Keratinocyte (primary cell): ENCODE results near the gene HRH3. TPM values are rescaled to one million over a fixed set of nuclear protein-coding genes. Genes with fewer than 3 reads are reported as not detected.
A peak's percentile ranks its signal among the peaks of the same experiment; 100 is the strongest.

Experiments used
- DNase-seq: peaks from one replicate; pipeline ENCODE4 v3.0.0-alpha.2; 2011; ENCODE audit warnings: low read depth, missing footprints, low spot score
- FAIRE-seq: peaks from 2 replicates; lab custom pipeline; 2011; peaks lifted over from hg19 to GRCh38; lab: Jason Lieb, UNC
- H2AFZ ChIP-seq: 2 replicates; pipeline ENCODE4 v1.6.0; 2012; ENCODE audit warnings: low read length, control low read depth, inconsistent platforms; ENCODE audit not compliant: control insufficient read depth
- H3K27ac ChIP-seq: 2 replicates; pipeline ENCODE4 v1.5.1; 2011; ENCODE audit warnings: low read length; ENCODE audit not compliant: control insufficient read depth, insufficient read depth
- H3K27me3 ChIP-seq: 3 replicates; pipeline ENCODE4 v1.6.0; 2011; ENCODE audit warnings: low read length; ENCODE audit not compliant: control insufficient read depth, insufficient read depth; ENCODE audit errors: extremely low read depth
- H3K36me3 ChIP-seq, 2 experiments: 2 replicates in 1 of 2; 3 replicates in 1 of 2; pipeline ENCODE4 v1.5.1; 2011; ENCODE audit warnings: low read length in 2 of 2, mild to moderate bottlenecking in 1 of 2; ENCODE audit not compliant: control insufficient read depth in 2 of 2, insufficient read depth in 2 of 2; ENCODE audit errors: extremely low read depth in 1 of 2
- H3K4me1 ChIP-seq: 3 replicates; pipeline ENCODE4 v1.5.1; 2011; ENCODE audit warnings: low read length; ENCODE audit not compliant: control insufficient read depth, insufficient read depth; ENCODE audit errors: extremely low read depth
- H3K4me2 ChIP-seq: 3 replicates; pipeline ENCODE4 v1.6.0; 2011; ENCODE audit warnings: low read depth, low read length; ENCODE audit not compliant: control insufficient read depth, insufficient read depth; ENCODE audit errors: extremely low read depth
- H3K4me3 ChIP-seq, 3 experiments: fragments of 200-600 bp in 1 of 3; sonication (generic) in 1 of 3; 2 replicates in 2 of 3; 3 replicates in 1 of 3; pipeline ENCODE4 v1.5.1; 2011 to 2016; ENCODE audit warnings: low read length in 3 of 3, mild to moderate bottlenecking in 3 of 3, control low read depth in 2 of 3, inconsistent platforms in 1 of 3, low read depth in 1 of 3, mixed read lengths in 1 of 3, mixed run types in 1 of 3, moderate library complexity in 1 of 3; ENCODE audit not compliant: control insufficient read depth in 2 of 3, insufficient read depth in 2 of 3; ENCODE audit errors: extremely low read depth in 1 of 3
- H3K79me2 ChIP-seq: 2 replicates; pipeline ENCODE4 v1.6.0; 2012; ENCODE audit warnings: low read length; ENCODE audit not compliant: control insufficient read depth, insufficient read depth
- H3K9ac ChIP-seq: 3 replicates; pipeline ENCODE4 v1.6.0; 2011; ENCODE audit warnings: low read length; ENCODE audit not compliant: control insufficient read depth, insufficient read depth; ENCODE audit errors: extremely low read depth
- H3K9me1 ChIP-seq: 3 replicates; pipeline ENCODE4 v1.6.0; 2011; ENCODE audit warnings: low read length; ENCODE audit not compliant: control insufficient read depth, insufficient read depth; ENCODE audit errors: extremely low read depth
- H3K9me3 ChIP-seq: 2 replicates; pipeline ENCODE4 v1.5.1; 2012; ENCODE audit warnings: low read depth, low read length; ENCODE audit not compliant: control insufficient read depth
- H4K20me1 ChIP-seq: 3 replicates; pipeline ENCODE4 v1.6.0; 2011; ENCODE audit warnings: low read length; ENCODE audit not compliant: control insufficient read depth, insufficient read depth; ENCODE audit errors: extremely low read depth
- EZH2 ChIP-seq: IDR thresholded peaks from one replicate; pipeline ENCODE4 v1.6.1; 2012; ENCODE audit warnings: inconsistent platforms, mild to moderate bottlenecking, low read length, moderate library complexity
- dilution Hi-C: fragments of 300-500 bp; cut with MboI; formaldehyde crosslinking; loops from one replicate; pipeline ENCODE4 v1.7.0; 2020; ENCODE audit warnings: low sequenced_read_pairs; ENCODE audit not compliant: extremely low pct_ligation_motif_present
- polyA plus RNA-seq, 5 experiments: library from polyadenylated mRNA; depleted of rRNA in 3 of 5; stranded (reverse) in 3 of 5; stranded (forward) in 1 of 5; unstranded in 1 of 5; fragments of >200 nt; gene quantifications; 1 replicate in 1 of 5; 2 replicates in 3 of 5; 3 replicates in 1 of 5; pipeline versions ENCODE4 v1.2.1 to v1.2.3, GENCODE V29; 2011 to 2012; ENCODE audit warnings: missing spikeins in 2 of 5, low read depth in 1 of 5, low replicate concordance in 1 of 5
- TF ChIP-seq, protein P1 (sequence below), 3 experiments: IDR thresholded peaks in 1 of 3; conservative IDR thresholded peaks in 1 of 3; optimal IDR thresholded peaks in 1 of 3; 2 replicates in 2 of 3; 3 replicates in 1 of 3; pipeline versions ENCODE3 to v1.5.1; 2011; ENCODE audit warnings: low read length in 3 of 3, mild to moderate bottlenecking in 3 of 3, moderate library complexity in 2 of 3, control low read depth in 1 of 3, inconsistent platforms in 1 of 3; ENCODE audit not compliant: insufficient read depth in 2 of 3; ENCODE audit errors: extremely low read depth in 1 of 3

The HRH3 gene
- polyA plus RNA-seq, 1 donor (not counting 4 experiments of a cell fraction or from before 2014, with no cell fraction given), result not detected

GRCh38 chr20:62232770-62233645 is 12.9 kb upstream of the HRH3 start:
- Histone ChIP-seq H3K4me2 (no peak overlapping the region), H3K9me3 (peaks cover 4% of the 10 kb centered on the region), H3K27me3 (peaks cover 48% of the 10 kb centered on the region), H3K79me2 (no peaks in the 10 kb centered on the region), H3K4me3 (no peak overlapping the region), H2AFZ (no peak overlapping the region), H4K20me1 (no peaks in the 10 kb centered on the region), H3K36me3 (no peaks in the 10 kb centered on the region), H3K27ac (no peak overlapping the region), H3K9me1 (no peaks in the 10 kb centered on the region), H3K4me1 (peaks cover 5% of the 10 kb centered on the region), H3K9ac (no peak overlapping the region)
- DNase-seq (no peak), FAIRE-seq (no peak)
- TF ChIP-seq, protein P1, sequence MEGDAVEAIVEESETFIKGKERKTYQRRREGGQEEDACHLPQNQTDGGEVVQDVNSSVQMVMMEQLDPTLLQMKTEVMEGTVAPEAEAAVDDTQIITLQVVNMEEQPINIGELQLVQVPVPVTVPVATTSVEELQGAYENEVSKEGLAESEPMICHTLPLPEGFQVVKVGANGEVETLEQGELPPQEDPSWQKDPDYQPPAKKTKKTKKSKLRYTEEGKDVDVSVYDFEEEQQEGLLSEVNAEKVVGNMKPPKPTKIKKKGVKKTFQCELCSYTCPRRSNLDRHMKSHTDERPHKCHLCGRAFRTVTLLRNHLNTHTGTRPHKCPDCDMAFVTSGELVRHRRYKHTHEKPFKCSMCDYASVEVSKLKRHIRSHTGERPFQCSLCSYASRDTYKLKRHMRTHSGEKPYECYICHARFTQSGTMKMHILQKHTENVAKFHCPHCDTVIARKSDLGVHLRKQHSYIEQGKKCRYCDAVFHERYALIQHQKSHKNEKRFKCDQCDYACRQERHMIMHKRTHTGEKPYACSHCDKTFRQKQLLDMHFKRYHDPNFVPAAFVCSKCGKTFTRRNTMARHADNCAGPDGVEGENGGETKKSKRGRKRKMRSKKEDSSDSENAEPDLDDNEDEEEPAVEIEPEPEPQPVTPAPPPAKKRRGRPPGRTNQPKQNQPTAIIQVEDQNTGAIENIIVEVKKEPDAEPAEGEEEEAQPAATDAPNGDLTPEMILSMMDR (optimal IDR thresholded peaks at IDR 0.05 in 1 of 3, IDR thresholded peaks at IDR 0.05 in 1 of 3, conservative IDR thresholded peaks at IDR 0.05 in 1 of 3; ENCODE audit: extremely low read depth in 1 of 3, insufficient read depth in 2 of 3, low read length in 3 of 3), result no peak
- TF ChIP-seq EZH2, result peak; percentile 36
- dilution Hi-C loops, result no loop called here

DNA sequence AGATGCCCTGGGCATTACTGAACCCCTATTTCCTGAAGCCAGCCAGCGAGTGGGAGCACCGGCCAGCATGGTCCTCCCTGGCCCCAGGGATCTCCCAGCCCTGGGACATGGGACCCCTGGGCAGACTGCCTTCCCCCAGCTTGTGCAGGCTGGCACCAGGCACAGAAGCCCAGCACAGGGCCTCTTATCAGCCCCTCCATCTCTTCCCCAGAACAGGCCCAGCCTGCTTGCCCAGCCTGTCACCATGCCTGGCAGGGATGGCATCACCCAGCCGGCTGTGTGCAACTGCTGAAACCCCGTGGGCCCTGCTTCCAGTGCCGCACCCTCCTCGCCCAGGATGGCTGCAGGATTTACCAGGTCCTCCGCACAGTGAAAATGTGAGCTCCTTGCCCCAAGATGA is 12.1 kb upstream of the HRH3 start:
- Histone ChIP-seq H3K9ac (no peak overlapping the region), H3K36me3 (no peaks in the 10 kb centered on the region), H3K4me2 (no peak overlapping the region), H3K9me3 (peaks cover 4% of the 10 kb centered on the region), H3K27ac (no peak overlapping the region), H3K27me3 (peaks cover 55% of the 10 kb centered on the region), H4K20me1 (peaks cover 5% of the 10 kb centered on the region), H2AFZ (no peak overlapping the region), H3K4me3 (no peak overlapping the region), H3K4me1 (no peaks in the 10 kb centered on the region), H3K79me2 (no peaks in the 10 kb centered on the region), H3K9me1 (no peaks in the 10 kb centered on the region)
- dilution Hi-C loops, result no loop called here
- FAIRE-seq (no peak), DNase-seq (no peak)
- TF ChIP-seq, protein P1 (optimal IDR thresholded peaks at IDR 0.05 in 1 of 3, IDR thresholded peaks at IDR 0.05 in 1 of 3, conservative IDR thresholded peaks at IDR 0.05 in 1 of 3; ENCODE audit: extremely low read depth in 1 of 3, insufficient read depth in 2 of 3, low read length in 3 of 3), result no peak
- peak; percentile 25 for TF ChIP-seq EZH2
